Lower leg skin (tissue), 4 donors: ENCODE data around the gene DHRS2. TPM values are rescaled to one million over a fixed set of nuclear protein-coding genes. Genes with fewer than 3 reads are reported as not detected.

ENCODE experiments used
- DNase-seq, 2 donors: peaks; one replicate each; pipeline ENCODE4 v3.0.0-alpha.2; 2019; ENCODE audit warnings: low spot score in 2 of 2
- H3K4me3 ChIP-seq: fragments of 200-600 bp; sonication (generic); 2 replicates; pipeline ENCODE4 v1.5.1; 2017; ENCODE audit warnings: mild to moderate bottlenecking, low read depth; ENCODE audit not compliant: poor library complexity, severe bottlenecking
- CTCF ChIP-seq, 3 donors: fragments of 450-650 bp; IDR thresholded peaks; one replicate each; pipeline ENCODE4 v1.5.1; 2016; ENCODE audit warnings: antibody characterized with exemption in 3 of 3, mild to moderate bottlenecking in 3 of 3, moderate library complexity in 2 of 3
- POLR2A ChIP-seq, 2 donors: fragments of 450-650 bp; IDR thresholded peaks; one replicate each; pipeline ENCODE4 v1.6.1; 2016 to 2017; ENCODE audit warnings: antibody characterized with exemption in 2 of 2, mild to moderate bottlenecking in 1 of 2, moderate library complexity in 1 of 2
- WGBS, 2 donors: methylation state at CpG; one replicate each; pipeline ENCODE4 v1.1.5; 2018; 5-methylcytosine and 5-hydroxymethylcytosine counted together
- intact Hi-C: fragments of 100-400 bp; cut with DNase I; formaldehyde crosslinking; loops from one replicate; pipeline ENCODE4 v1.15.0; 2023; ENCODE audit warnings: low total_unique reads
- total RNA-seq, 4 donors: library from RNA; depleted of rRNA; stranded (reverse); fragments of >200 nt; gene quantifications; one replicate each; pipeline ENCODE4 v1.1.0, GENCODE V29; 2016

The DHRS2 gene
- total RNA-seq, 4 donors from 2014 or later = 1.9 to 6.0 TPM; not detected in 2

- intact Hi-C loops = no loop called here
- peak in 1 of 2 donors; percentile 9 for DNase-seq
- WGBS, 2 donors = 64 to 73% methylated on average over 2 of the region's 2 CpGs
- no peak overlapping the region for H3K4me3 ChIP-seq
- TF ChIP-seq POLR2A (IDR thresholded peaks at IDR 0.05) = no peak
- no peak for TF ChIP-seq CTCF (IDR thresholded peaks at IDR 0.05)
Observed at GRCh38 chr14:23610090-23610814, 25.9 kb upstream of the DHRS2 start.

- peak in 1 of 2 donors; percentile 26 for DNase-seq
- 58% methylated on average over 4 of the region's 4 CpGs for WGBS, 2 donors
- intact Hi-C loops = no loop called here
- no peak for TF ChIP-seq CTCF (IDR thresholded peaks at IDR 0.05)
- no peak for TF ChIP-seq POLR2A (IDR thresholded peaks at IDR 0.05)
- H3K4me3 ChIP-seq = no peak overlapping the region
Observed at GRCh38 chr14:23610815-23611289, 25.3 kb upstream of the DHRS2 start.

- DNase-seq = no peak
- intact Hi-C loops = no loop called here
- no peak overlapping the region for H3K4me3 ChIP-seq
- 76 to 82% methylated on average over 4 of the region's 4 CpGs for WGBS, 2 donors
- TF ChIP-seq POLR2A (IDR thresholded peaks at IDR 0.05) (no peak), CTCF (IDR thresholded peaks at IDR 0.05) (no peak)
Observed at GRCh38 chr14:23612354-23612732, 23.8 kb upstream of the DHRS2 start.

- intact Hi-C loops = no loop called here
- H3K4me3 ChIP-seq = no peak overlapping the region
- 91% methylated on average over 1 of the region's 1 CpG for WGBS, 2 donors
Observed at GRCh38 chr14:23612802-23613201, 23.4 kb upstream of the DHRS2 start.

GRCh38 chr14:23613242-23614070 lies 22.7 kb upstream of the DHRS2 start:
- TF ChIP-seq POLR2A (IDR thresholded peaks at IDR 0.05) (no peak), CTCF (IDR thresholded peaks at IDR 0.05) (no peak)
- peak in 1 of 2 donors; percentile 37 for DNase-seq
- WGBS, 2 donors = 83 to 86% methylated on average over 6 of the region's 6 CpGs
- no peak overlapping the region for H3K4me3 ChIP-seq
- intact Hi-C loops = no loop called here

More at GRCh38 chr14:23612802-23613201, 23.4 kb upstream of the DHRS2 start:
- DNase-seq = peak in 1 of 2 donors; percentile 40
- TF ChIP-seq CTCF (IDR thresholded peaks at IDR 0.05) (no peak), POLR2A (IDR thresholded peaks at IDR 0.05) (no peak)
